ENCODE data around the gene RAB1B. TPM values are rescaled to one million over a fixed set of nuclear protein-coding genes. Genes with fewer than 3 reads are reported as not detected.

Gene RAB1B
- total and polyA plus RNA-seq, 3 donors from 2014 or later, result 63.2 to 180 (median 107) TPM

DNA sequence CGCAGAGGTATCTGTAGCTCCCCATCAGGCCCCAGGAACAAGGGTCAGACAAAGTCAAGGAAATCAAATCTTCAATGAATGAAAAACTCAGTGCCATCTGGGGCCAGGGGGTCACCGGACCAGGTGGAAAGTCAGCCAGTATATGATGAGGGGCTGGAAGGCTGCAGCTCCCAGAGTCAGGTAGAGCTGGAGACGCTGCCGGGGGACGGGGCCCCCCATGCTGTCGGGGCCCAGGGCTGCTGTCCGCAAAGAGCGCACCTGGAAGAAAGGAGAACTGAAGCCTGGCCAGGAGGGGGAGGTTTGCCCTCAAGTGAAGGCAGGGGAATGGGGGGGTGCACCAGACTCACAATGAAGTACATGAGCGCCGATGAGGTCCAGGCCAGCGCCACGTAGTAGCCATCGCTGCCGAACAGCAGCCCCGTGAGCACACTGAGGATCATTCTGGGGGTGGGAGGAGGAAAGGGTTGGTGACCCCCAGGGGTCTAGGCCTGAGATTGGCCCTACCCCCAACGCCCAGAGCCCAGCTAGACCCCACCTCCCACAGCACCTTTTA is 16.2 kb downstream of the RAB1B start:
- DNase-seq, result no peak
- Histone ChIP-seq H3K4me3 (no peak overlapping the region), H3K27me3 (no peaks in the 10 kb centered on the region), H3K27ac (no peak overlapping the region), H3K36me3 (ENCODE audit: low read depth, missing control alignments) (no peaks in the 10 kb centered on the region), H3K4me1 (peaks cover 11% of the 10 kb centered on the region), H3K9me3 (no peaks in the 10 kb centered on the region)
- 95 to 96% methylated on average over 8 to 16 of the region's 16 CpGs for WGBS, 2 donors
- TF ChIP-seq CTCF (IDR thresholded peaks at IDR 0.05) (no peak), POLR2A (IDR thresholded peaks at IDR 0.05) (no peak)
- intact Hi-C loops (cut with DNase I; ENCODE audit: low total_unique reads), result no loop called here

DNA sequence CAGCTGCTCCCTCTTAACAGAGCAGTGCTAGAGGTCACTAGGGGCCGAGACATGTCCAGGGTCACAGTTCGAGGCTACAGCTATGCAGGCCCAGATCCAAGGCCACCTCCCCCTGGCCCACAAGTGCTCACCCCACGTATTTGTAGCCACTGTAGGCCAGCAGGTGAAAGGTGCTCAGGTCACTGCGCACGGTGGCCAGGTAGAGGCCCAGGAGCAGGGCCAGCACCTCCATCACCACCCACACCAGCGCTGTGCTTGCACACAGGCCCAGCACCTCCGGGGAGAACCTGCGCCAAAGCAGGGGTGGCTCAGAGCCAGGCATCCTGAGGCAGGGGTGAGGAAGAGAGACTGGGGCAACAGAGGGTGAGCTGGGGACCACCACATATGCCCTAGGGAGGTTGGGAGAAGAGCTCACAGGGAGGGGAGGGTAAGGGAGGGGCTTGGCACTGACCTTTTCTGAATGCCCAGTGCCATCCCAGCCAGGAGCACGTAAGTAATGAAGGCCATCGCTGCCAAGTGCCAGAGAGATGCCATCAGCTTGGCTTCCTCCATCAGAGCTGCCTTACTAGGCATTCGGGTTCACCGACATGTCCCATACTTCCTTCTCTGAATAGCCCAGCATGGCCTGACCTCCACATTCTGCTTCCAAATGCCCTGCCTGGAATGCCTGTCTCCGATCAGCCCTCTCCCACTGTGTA is 17.0 kb downstream of the RAB1B start:
- Histone ChIP-seq H3K4me1 (peaks cover 17% of the 10 kb centered on the region), H3K36me3 (ENCODE audit: low read depth, missing control alignments) (no peaks in the 10 kb centered on the region), H3K27ac (no peak overlapping the region), H3K4me3 (no peak overlapping the region), H3K27me3 (no peaks in the 10 kb centered on the region), H3K9me3 (no peaks in the 10 kb centered on the region)
- TF ChIP-seq CTCF (IDR thresholded peaks at IDR 0.05) (no peak), POLR2A (IDR thresholded peaks at IDR 0.05) (no peak)
- WGBS, 2 donors, result 83 to 91% methylated on average over 6 to 13 of the region's 13 CpGs
- no peak for DNase-seq
- intact Hi-C loops (cut with DNase I; ENCODE audit: low total_unique reads), result no loop called here

- WGBS, 2 donors, result 87% methylated on average over 5 of the region's 5 CpGs; no CpG with 5 or more reads in 1 of the 2 donors
- H3K9me3 ChIP-seq, result no peaks in the 10 kb centered on the region
- no peak for TF ChIP-seq POLR2A (IDR thresholded peaks at IDR 0.05)
- TF ChIP-seq CTCF (IDR thresholded peaks at IDR 0.05), result no peak
- intact Hi-C loops (cut with DNase I; ENCODE audit: low total_unique reads), result no loop called here
- no peaks in the 10 kb centered on the region for H3K36me3 ChIP-seq (ENCODE audit: low read depth, missing control alignments)
- H3K27me3 ChIP-seq, result no peaks in the 10 kb centered on the region
- H3K27ac ChIP-seq, result no peak overlapping the region
- H3K4me3 ChIP-seq, result no peak overlapping the region
- peaks cover 17% of the 10 kb centered on the region for H3K4me1 ChIP-seq
- DNase-seq, result no peak
Observed at GRCh38 chr11:66286699-66287098, 18.3 kb downstream of the RAB1B start.

DNA sequence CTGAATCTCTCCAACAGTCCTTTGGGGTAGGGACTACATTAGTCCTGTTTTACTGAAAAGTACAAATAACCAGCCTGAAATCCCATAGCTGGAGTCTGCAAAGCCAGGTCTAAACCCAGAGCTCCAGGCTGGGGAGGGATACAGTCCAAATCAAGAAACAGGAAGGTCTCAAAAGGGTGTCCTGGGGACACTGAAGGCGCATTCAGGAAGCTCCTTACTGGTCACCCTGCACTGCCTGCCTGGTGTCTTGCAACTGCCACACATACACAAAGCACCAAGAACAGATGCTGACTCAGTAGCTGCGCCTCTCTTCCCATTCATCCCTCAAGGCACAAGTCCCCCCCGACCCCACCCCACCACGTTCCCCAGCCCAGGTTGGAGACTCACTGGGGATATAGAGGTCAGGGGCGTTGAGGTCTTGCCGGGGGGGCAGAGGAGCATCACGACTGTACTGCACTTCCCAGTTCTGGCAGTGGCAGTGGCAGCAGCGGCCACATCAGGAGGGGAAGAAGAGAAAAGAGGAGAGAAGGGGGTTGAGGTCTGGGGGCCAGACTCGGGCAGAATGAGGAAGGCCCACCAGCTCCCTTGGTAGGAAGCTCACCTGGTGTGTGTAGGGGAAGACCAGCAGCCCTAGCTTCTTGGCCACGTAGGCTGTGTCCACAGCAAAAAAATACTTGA is 18.9 kb downstream of the RAB1B start:
- intact Hi-C loops (cut with DNase I; ENCODE audit: low total_unique reads), result no loop called here
- no peaks in the 10 kb centered on the region for H3K36me3 ChIP-seq (ENCODE audit: low read depth, missing control alignments)
- WGBS, 2 donors, result 47 to 65% methylated on average over 9 to 10 of the region's 10 CpGs
- no peak overlapping the region for H3K4me3 ChIP-seq
- TF ChIP-seq POLR2A (IDR thresholded peaks at IDR 0.05), result no peak
- DNase-seq, result no peak
- H3K27me3 ChIP-seq, result no peaks in the 10 kb centered on the region
- no peaks in the 10 kb centered on the region for H3K9me3 ChIP-seq
- H3K27ac ChIP-seq, result no peak overlapping the region
- H3K4me1 ChIP-seq, result peaks cover 21% of the 10 kb centered on the region

- no peaks in the 10 kb centered on the region for H3K27me3 ChIP-seq
- TF ChIP-seq CTCF (IDR thresholded peaks at IDR 0.05) (no peak), POLR2A (IDR thresholded peaks at IDR 0.05) (no peak)
- H3K36me3 ChIP-seq (ENCODE audit: low read depth, missing control alignments), result no peaks in the 10 kb centered on the region
- no peaks in the 10 kb centered on the region for H3K9me3 ChIP-seq
- peaks cover 22% of the 10 kb centered on the region for H3K4me1 ChIP-seq
- H3K27ac ChIP-seq, result peak overlapping the region; percentile 89 to 94
- WGBS, 2 donors, result 23 to 25% methylated on average over 14 to 20 of the region's 20 CpGs
- DNase-seq, result no peak
- intact Hi-C loops (cut with DNase I; ENCODE audit: low total_unique reads), result no loop called here
- peak overlapping the region; percentile 73 to 94 for H3K4me3 ChIP-seq
Observed at GRCh38 chr11:66287889-66288670, 19.6 kb downstream of the RAB1B start.
